Endodermal cell (in vitro differentiated cells): ENCODE data around the gene GNAO1. TPM values are rescaled to one million over a fixed set of nuclear protein-coding genes. Genes with fewer than 3 reads are reported as not detected.

ENCODE experiments used
- DNase-seq: peaks from one replicate; pipeline ENCODE4 v3.0.0-alpha.2; 2017
- H3K27ac ChIP-seq: 2 replicates; pipeline ENCODE4 v1.5.1; 2013; ENCODE audit warnings: mild to moderate bottlenecking, low read depth, low read length, moderate library complexity
- H3K27me3 ChIP-seq: 2 replicates; pipeline ENCODE4 v1.6.1; 2013; ENCODE audit warnings: mild to moderate bottlenecking, low read length, moderate library complexity; ENCODE audit not compliant: insufficient read depth, control insufficient read depth, poor library complexity, severe bottlenecking
- H3K36me3 ChIP-seq: 2 replicates; pipeline ENCODE4 v1.7.0; 2013; ENCODE audit warnings: mild to moderate bottlenecking, low read length, moderate library complexity; ENCODE audit not compliant: control insufficient read depth, insufficient read depth
- H3K4me1 ChIP-seq: one replicate; pipeline ENCODE4 v1.7.0; 2013; ENCODE audit warnings: low read length; ENCODE audit not compliant: control insufficient read depth, insufficient read depth
- H3K4me3 ChIP-seq: 2 replicates; pipeline ENCODE4 v1.5.1; 2013; ENCODE audit warnings: mild to moderate bottlenecking, low read length, moderate library complexity
- H3K9ac ChIP-seq: 2 replicates; pipeline ENCODE4 v1.6.1; 2013; ENCODE audit warnings: mild to moderate bottlenecking, low read length, moderate library complexity; ENCODE audit not compliant: poor library complexity, severe bottlenecking; ENCODE audit errors: extremely low read depth
- H3K9me3 ChIP-seq: 2 replicates; pipeline ENCODE4 v1.6.1; 2013; ENCODE audit warnings: mild to moderate bottlenecking, low read length, moderate library complexity; ENCODE audit not compliant: control insufficient read depth
- H3K27ac Mint-ChIP-seq: 2 replicates; pipeline ENCODE4 v1.8.0; 2020; ENCODE audit warnings: mixed read lengths
- H3K27me3 Mint-ChIP-seq: 2 replicates; pipeline ENCODE4 v1.8.0; 2021; ENCODE audit warnings: mild to moderate bottlenecking, mixed read lengths; ENCODE audit not compliant: insufficient read depth
- H3K36me3 Mint-ChIP-seq: 2 replicates; pipeline ENCODE4 v1.8.0; 2020; ENCODE audit warnings: low read depth, mixed read lengths
- H3K4me1 Mint-ChIP-seq: 2 replicates; pipeline ENCODE4 v1.8.0; 2020; ENCODE audit warnings: mixed read lengths
- H3K4me3 Mint-ChIP-seq: 2 replicates; pipeline ENCODE4 v1.8.0; 2020; ENCODE audit warnings: mild to moderate bottlenecking, moderate library complexity, mixed read lengths
- H3K9me3 Mint-ChIP-seq: 2 replicates; pipeline ENCODE4 v1.8.0; 2020; ENCODE audit warnings: mild to moderate bottlenecking, mixed read lengths
- CTCF ChIP-seq: fragments of 200-600 bp; sonication (generic); conservative IDR thresholded peaks from 2 replicates; pipeline ENCODE4 v1.5.0; 2021; ENCODE audit warnings: antibody characterized with exemption, mild to moderate bottlenecking
- WGBS, 2 experiments: methylation state at CpG; one replicate each; pipeline versions ENCODE4 v1.1.5 to v1.1.7; 2013; ENCODE audit warnings: missing lambda C conversion rate in 2 of 2, mixed read lengths in 1 of 2; ENCODE audit not compliant: insufficient coverage in 1 of 2, insufficient read length in 1 of 2; 5-methylcytosine and 5-hydroxymethylcytosine counted together
- total RNA-seq, 2 donors: library from RNA; stranded (reverse); fragmentation: NEBNext Ultra II Directional in 1 of 2; extraction: Animal tissue kit (Norgen Biotek cat#: 25700) in 1 of 2; gene quantifications; 2 replicates in 1 of 2; 3 replicates in 1 of 2; pipeline ENCODE4 v1.2.1, GENCODE V29; 2021

GNAO1 gene
- total RNA-seq, 2 donors from 2014 or later, result 2.7 to 7.1 TPM

- Mint-ChIP-seq H3K4me3 (no peak overlapping the region), H3K4me1 (no peaks in the 10 kb centered on the region), H3K27ac (no peak overlapping the region), H3K9me3 (no peaks in the 10 kb centered on the region), H3K27me3 (no peaks in the 10 kb centered on the region), H3K36me3 (no peaks in the 10 kb centered on the region)
- TF ChIP-seq CTCF, result no peak
- Histone ChIP-seq H3K36me3 (no peaks in the 10 kb centered on the region), H3K27me3 (no peaks in the 10 kb centered on the region), H3K27ac (no peak overlapping the region), H3K4me1 (no peaks in the 10 kb centered on the region), H3K4me3 (no peak overlapping the region), H3K9ac (no peak overlapping the region), H3K9me3 (no peaks in the 10 kb centered on the region)
- DNase-seq, result no peak
- 92 to 95% methylated on average over 18 to 21 of the region's 21 CpGs for WGBS, 2 experiments
Measured at GRCh38 chr16:56336711-56337110, 145.4 kb downstream of the GNAO1 start.

GRCh38 chr16:56337131-56337857 is 146.0 kb downstream of the GNAO1 start:
- no peak for TF ChIP-seq CTCF
- Histone ChIP-seq H3K27me3 (no peaks in the 10 kb centered on the region), H3K9me3 (no peaks in the 10 kb centered on the region), H3K4me3 (no peak overlapping the region), H3K4me1 (no peaks in the 10 kb centered on the region), H3K27ac (no peak overlapping the region), H3K9ac (no peak overlapping the region), H3K36me3 (no peaks in the 10 kb centered on the region)
- Mint-ChIP-seq H3K27me3 (no peaks in the 10 kb centered on the region), H3K27ac (no peak overlapping the region), H3K4me3 (no peak overlapping the region), H3K4me1 (no peaks in the 10 kb centered on the region), H3K36me3 (no peaks in the 10 kb centered on the region), H3K9me3 (no peaks in the 10 kb centered on the region)
- no peak for DNase-seq
- 93 to 98% methylated on average over 6 to 11 of the region's 11 CpGs for WGBS, 2 experiments

- Mint-ChIP-seq H3K4me1 (no peaks in the 10 kb centered on the region), H3K4me3 (no peak overlapping the region), H3K27me3 (no peaks in the 10 kb centered on the region), H3K27ac (no peak overlapping the region), H3K36me3 (no peaks in the 10 kb centered on the region), H3K9me3 (no peaks in the 10 kb centered on the region)
- DNase-seq, result no peak
- Histone ChIP-seq H3K9ac (no peak overlapping the region), H3K9me3 (no peaks in the 10 kb centered on the region), H3K27me3 (no peaks in the 10 kb centered on the region), H3K4me3 (no peak overlapping the region), H3K27ac (no peak overlapping the region), H3K4me1 (no peaks in the 10 kb centered on the region), H3K36me3 (no peaks in the 10 kb centered on the region)
- TF ChIP-seq CTCF, result no peak
- 95% methylated on average over 11 of the region's 11 CpGs; no CpG with 5 or more reads in 1 of the 2 experiments for WGBS, 2 experiments
Measured at GRCh38 chr16:56337858-56338325, 146.6 kb downstream of the GNAO1 start.
